ENCODE data around the gene CCL21.

CCL21 gene

DNA sequence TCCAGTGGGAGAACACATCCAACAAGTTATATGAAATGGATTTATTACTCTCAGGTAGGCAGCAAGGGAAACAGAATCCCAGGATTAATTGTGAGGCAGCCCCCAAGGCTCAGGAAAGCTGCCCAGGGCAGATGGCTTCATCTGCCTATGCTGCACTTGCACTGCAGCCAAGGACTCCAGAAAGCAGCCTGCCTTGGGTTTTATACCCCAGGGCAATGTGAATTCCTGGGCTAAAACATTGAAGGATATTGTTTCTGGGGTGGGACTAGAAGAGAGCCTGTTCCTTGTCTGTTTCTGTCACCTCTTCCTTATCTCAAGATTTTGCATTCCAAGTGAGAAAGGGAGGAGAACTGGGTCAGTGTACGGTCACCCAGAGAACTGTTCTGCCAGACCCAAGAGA is 38.6 kb downstream of the CCL21 start:
- Histone ChIP-seq H3K4me3 (ENCODE audit: low read depth, low read length) (no peak overlapping the region), H3K4me1 (ENCODE audit: control insufficient read depth, insufficient read depth, low read length) (no peaks in the 10 kb centered on the region), H3K9me3 (ENCODE audit: control insufficient read depth, insufficient read depth, low read depth, low read length) (no peaks in the 10 kb centered on the region), H3K36me3 (ENCODE audit: control insufficient read depth in 2 of 2, insufficient read depth in 1 of 2, low read length in 2 of 2) (peaks cover 0 to 21% of the 10 kb centered on the region in 2 experiments; a peak in 1 of 3 replicates), H3K27ac (ENCODE audit: extremely low read depth, low read depth, low read length) (no peak overlapping the region)
- ChIA-PET CTCF (no interaction called here), POLR2A (no interaction called here)
- no peak for TF ChIP-seq ZNF501 (tag by site-specific recombination; IDR thresholded peaks at IDR 0.05)
- TF ChIP-seq, protein P1, sequence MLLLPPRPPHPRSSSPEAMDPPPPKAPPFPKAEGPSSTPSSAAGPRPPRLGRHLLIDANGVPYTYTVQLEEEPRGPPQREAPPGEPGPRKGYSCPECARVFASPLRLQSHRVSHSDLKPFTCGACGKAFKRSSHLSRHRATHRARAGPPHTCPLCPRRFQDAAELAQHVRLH (tag by site-specific recombination; IDR thresholded peaks at IDR 0.05), result no peak
- TF ChIP-seq ZNF660 (tag by site-specific recombination; IDR thresholded peaks at IDR 0.05), result no peak
- no peak for TF ChIP-seq KLF1 (tag by site-specific recombination; IDR thresholded peaks at IDR 0.05)
- no peak for TF ChIP-seq ZNF654 (tag by site-specific recombination; IDR thresholded peaks at IDR 0.05; ENCODE audit: low read depth)
- TF ChIP-seq ZNF521 (tag by site-specific recombination; IDR thresholded peaks at IDR 0.05), result no peak
- TF ChIP-seq ZNF560 (tag by site-specific recombination; IDR thresholded peaks at IDR 0.05; ENCODE audit: borderline replicate concordance), result no peak

DNA sequence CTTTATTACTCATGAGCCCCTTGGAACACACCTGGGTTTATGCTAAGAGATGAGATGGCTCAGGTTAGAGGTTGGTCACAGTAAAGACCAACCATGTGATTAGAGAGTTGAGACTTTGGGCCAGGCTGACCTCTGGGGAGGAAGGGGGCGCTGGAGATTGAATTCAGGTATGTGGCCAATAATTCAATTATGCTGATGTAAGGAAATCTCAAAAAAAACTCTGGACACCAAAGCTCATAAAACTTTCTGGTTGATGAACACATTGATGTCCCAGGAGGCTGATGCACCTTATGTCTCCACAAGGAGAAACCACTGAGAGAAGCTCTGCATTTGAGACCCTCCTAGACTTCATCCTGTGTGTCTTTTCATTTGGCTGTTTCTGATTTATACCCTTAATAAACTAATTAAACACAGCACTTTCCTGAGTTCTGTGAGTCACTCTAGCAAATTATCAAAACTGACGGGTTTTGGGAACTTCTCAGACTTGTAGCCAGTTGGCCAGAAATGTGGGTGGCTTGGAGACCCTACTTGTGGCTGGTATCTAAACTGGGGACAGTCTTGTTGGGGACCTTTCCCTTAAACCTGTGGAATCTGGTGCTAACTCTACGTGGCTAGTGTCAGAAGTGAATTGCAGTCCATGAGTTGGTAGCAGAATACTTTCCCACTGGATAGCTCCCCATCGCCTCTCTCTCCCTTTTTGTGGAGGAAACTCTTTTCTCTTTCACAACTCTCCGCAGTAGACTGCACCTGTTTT is 40.0 kb downstream of the CCL21 start:
- ChIA-PET POLR2A (no interaction called here), CTCF (interaction anchor here (0.7 to 0.9 kb wide), 3 partner anchors 10 to 161 kb away, joined by 3 read pairs; partner anchors contain the start of gene IL11RA)
- H3K27ac ChIP-seq (ENCODE audit: extremely low read depth, low read depth, low read length), result no peak overlapping the region
- H3K4me3 ChIP-seq (ENCODE audit: low read depth, low read length), result no peak overlapping the region
- peaks cover 0 to 21% of the 10 kb centered on the region in 2 experiments; a peak in 1 of 3 replicates for H3K36me3 ChIP-seq (ENCODE audit: control insufficient read depth in 2 of 2, insufficient read depth in 1 of 2, low read length in 2 of 2)
- H3K9me3 ChIP-seq (ENCODE audit: control insufficient read depth, insufficient read depth, low read depth, low read length), result no peaks in the 10 kb centered on the region
- TF ChIP-seq ZNF677 (tag by site-specific recombination; IDR thresholded peaks at IDR 0.05), result peak; percentile 92
- TF ChIP-seq, protein P2, sequence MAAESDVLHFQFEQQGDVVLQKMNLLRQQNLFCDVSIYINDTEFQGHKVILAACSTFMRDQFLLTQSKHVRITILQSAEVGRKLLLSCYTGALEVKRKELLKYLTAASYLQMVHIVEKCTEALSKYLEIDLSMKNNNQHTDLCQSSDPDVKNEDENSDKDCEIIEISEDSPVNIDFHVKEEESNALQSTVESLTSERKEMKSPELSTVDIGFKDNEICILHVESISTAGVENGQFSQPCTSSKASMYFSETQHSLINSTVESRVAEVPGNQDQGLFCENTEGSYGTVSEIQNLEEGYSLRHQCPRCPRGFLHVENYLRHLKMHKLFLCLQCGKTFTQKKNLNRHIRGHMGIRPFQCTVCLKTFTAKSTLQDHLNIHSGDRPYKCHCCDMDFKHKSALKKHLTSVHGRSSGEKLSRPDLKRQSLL (tag by site-specific recombination; IDR thresholded peaks at IDR 0.05), result no peak
- peaks cover 1% of the 10 kb centered on the region; the same call in 1 of the 2 replicates for H3K4me1 ChIP-seq (ENCODE audit: control insufficient read depth, insufficient read depth, low read length)

DNA sequence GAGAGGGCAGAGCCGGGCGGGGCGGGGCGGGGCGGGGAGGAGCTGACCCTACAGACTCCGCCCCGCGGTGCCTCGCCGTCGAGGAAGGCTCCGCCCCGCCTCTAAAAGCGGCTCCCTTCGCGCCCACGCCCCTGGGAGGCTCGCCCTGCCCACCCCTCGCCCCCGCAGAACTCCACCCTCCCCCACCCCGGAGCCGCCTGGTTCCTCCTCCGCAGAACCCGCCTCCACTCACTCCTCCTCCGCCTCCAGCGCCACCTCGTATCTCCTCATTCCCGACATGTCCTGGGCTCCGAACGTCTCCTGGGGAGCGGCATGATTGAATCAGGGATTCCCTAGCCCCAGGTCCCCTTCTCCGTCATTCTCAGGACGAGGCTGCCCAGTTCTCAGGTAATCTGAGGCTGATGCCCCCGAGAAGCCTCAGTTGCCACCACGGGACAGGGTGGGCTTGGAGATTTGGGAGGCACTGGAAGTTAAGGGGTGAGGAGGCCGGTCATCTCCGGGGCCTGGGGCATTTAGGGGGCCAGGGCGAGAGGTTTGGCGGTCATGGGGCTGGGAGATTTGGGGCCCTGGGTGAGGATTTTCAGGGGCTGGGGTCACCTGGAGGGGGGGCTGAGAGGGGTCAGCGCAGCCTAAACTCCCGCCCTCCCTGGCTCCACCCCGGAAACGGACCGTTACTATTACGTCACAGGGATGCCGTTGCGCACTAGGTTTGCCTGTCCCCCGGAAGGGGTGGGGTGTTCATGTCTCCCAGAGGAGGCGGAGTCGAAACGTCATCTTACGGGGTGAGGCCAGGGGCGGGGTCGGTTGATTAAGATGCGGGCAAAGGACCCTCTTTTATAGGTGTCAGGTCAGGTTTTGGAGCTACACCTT is 44.3 kb downstream of the CCL21 start:
- Histone ChIP-seq H3K4me3 (ENCODE audit: low read depth, low read length) (peak overlapping the region; percentile 74), H3K9me3 (ENCODE audit: control insufficient read depth, insufficient read depth, low read depth, low read length) (no peaks in the 10 kb centered on the region), H3K27ac (ENCODE audit: extremely low read depth, low read depth, low read length) (peak overlapping the region; percentile 87), H3K36me3 (ENCODE audit: control insufficient read depth in 2 of 2, insufficient read depth in 1 of 2, low read length in 2 of 2) (peaks cover 0 to 26% of the 10 kb centered on the region in 2 experiments; a peak in 1 of 3 replicates), H3K4me1 (ENCODE audit: control insufficient read depth, insufficient read depth, low read length) (peaks cover 5% of the 10 kb centered on the region; the same call in 1 of the 2 replicates)
- ChIA-PET POLR2A (interaction anchor here (0.7 to 1.6 kb wide), 9 partner anchors 9 to 786 kb away, joined by 3 to 14 read pairs (median 4); partner anchors contain the start of genes GALT, IL11RA and SIGMAR1), CTCF (interaction anchor here (0.5 to 2.2 kb wide), 5 partner anchors 31 to 907 kb away, joined by 3 to 8 read pairs (median 5); no protein-coding TSS in a partner anchor)
- no peak for TF ChIP-seq ZNF707 (tag by site-specific recombination; IDR thresholded peaks at IDR 0.05)
- TF ChIP-seq SP3 (tag by site-specific recombination; IDR thresholded peaks at IDR 0.05), result peak; percentile 65
- peak; percentile 20; the same call in 1 of the 2 replicates for TF ChIP-seq ZNF335 (tag by site-specific recombination; conservative IDR thresholded peaks at IDR 0.05)
- TF ChIP-seq, protein P3, sequence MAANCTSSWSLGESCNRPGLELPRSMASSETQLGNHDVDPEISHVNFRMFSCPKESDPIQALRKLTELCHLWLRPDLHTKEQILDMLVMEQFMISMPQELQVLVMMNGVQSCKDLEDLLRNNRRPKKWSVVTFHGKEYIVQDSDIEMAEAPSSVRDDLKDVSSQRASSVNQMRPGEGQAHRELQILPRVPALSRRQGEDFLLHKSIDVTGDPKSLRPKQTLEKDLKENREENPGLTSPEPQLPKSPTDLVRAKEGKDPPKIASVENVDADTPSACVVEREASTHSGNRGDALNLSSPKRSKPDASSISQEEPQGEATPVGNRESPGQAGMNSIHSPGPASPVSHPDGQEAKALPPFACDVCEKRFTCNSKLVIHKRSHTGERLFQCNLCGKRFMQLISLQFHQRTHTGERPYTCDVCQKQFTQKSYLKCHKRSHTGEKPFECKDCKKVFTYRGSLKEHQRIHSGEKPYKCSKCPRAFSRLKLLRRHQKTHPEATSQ (tag by site-specific recombination; IDR thresholded peaks at IDR 0.05), result no peak
- TF ChIP-seq ZNF501 (tag by site-specific recombination; IDR thresholded peaks at IDR 0.05), result peak; percentile 48; the same call in 1 of the 2 replicates
- TF ChIP-seq ZBTB17 (tag by site-specific recombination; IDR thresholded peaks at IDR 0.05), result peak; percentile 71
- no peak for TF ChIP-seq ZNF274 (IDR thresholded peaks at IDR 0.05; ENCODE audit: low read length)
- no peak for TF ChIP-seq ZNF274 (tag by site-specific recombination; IDR thresholded peaks at IDR 0.05; ENCODE audit: borderline replicate concordance)
- 0 out of 2 replicates have a peak, but pooled peaks have one; percentile 22 for TF ChIP-seq ZNF423 (tag by site-specific recombination; IDR thresholded peaks at IDR 0.05)
- TF ChIP-seq KLF1 (tag by site-specific recombination; IDR thresholded peaks at IDR 0.05), result peak; percentile 34
- no peak for TF ChIP-seq YY2 (tag by site-specific recombination; IDR thresholded peaks at IDR 0.05)
- TF ChIP-seq, protein P4, sequence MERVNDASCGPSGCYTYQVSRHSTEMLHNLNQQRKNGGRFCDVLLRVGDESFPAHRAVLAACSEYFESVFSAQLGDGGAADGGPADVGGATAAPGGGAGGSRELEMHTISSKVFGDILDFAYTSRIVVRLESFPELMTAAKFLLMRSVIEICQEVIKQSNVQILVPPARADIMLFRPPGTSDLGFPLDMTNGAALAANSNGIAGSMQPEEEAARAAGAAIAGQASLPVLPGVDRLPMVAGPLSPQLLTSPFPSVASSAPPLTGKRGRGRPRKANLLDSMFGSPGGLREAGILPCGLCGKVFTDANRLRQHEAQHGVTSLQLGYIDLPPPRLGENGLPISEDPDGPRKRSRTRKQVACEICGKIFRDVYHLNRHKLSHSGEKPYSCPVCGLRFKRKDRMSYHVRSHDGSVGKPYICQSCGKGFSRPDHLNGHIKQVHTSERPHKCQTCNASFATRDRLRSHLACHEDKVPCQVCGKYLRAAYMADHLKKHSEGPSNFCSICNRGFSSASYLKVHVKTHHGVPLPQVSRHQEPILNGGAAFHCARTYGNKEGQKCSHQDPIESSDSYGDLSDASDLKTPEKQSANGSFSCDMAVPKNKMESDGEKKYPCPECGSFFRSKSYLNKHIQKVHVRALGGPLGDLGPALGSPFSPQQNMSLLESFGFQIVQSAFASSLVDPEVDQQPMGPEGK (tag by site-specific recombination; IDR thresholded peaks at IDR 0.05), result 0 out of 2 replicates have a peak, but pooled peaks have one; percentile 59
- TF ChIP-seq, protein P5, sequence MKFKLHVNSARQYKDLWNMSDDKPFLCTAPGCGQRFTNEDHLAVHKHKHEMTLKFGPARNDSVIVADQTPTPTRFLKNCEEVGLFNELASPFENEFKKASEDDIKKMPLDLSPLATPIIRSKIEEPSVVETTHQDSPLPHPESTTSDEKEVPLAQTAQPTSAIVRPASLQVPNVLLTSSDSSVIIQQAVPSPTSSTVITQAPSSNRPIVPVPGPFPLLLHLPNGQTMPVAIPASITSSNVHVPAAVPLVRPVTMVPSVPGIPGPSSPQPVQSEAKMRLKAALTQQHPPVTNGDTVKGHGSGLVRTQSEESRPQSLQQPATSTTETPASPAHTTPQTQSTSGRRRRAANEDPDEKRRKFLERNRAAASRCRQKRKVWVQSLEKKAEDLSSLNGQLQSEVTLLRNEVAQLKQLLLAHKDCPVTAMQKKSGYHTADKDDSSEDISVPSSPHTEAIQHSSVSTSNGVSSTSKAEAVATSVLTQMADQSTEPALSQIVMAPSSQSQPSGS (tag by site-specific recombination; IDR thresholded peaks at IDR 0.05; ENCODE audit: low read depth), result peak; percentile 94
